PFSK-1 (cell line): ENCODE data around the gene ZNF366.

Experiments
- POLR2AphosphoS5 ChIP-seq: IDR thresholded peaks from 2 replicates; pipeline ENCODE4 v1.6.1; 2012; ENCODE audit warnings: low read depth, mild to moderate bottlenecking, control low read depth, low read length, moderate library complexity
- REST ChIP-seq, 2 experiments: IDR thresholded peaks; 2 replicates each; pipeline versions ENCODE4 v1.6.1 to v1.8.0; 2011 to 2012; ENCODE audit warnings: low read depth in 2 of 2, low read length in 2 of 2, control low read depth in 1 of 2, inconsistent platforms in 1 of 2, mild to moderate bottlenecking in 1 of 2, moderate library complexity in 1 of 2; ENCODE audit not compliant: insufficient read depth in 1 of 2
- SIN3A ChIP-seq: IDR thresholded peaks from 2 replicates; pipeline ENCODE4 v1.6.1; 2012; ENCODE audit warnings: mild to moderate bottlenecking, low read length, moderate library complexity, borderline replicate concordance; ENCODE audit not compliant: insufficient read depth

- TF ChIP-seq SIN3A (no peak), POLR2AphosphoS5 (no peak), REST (IDR thresholded peaks at IDR 0.05; ENCODE audit: insufficient read depth in 1 of 2, low read depth in 2 of 2, low read length in 2 of 2) (no peak)
These were observed 26.4 kb downstream of the ZNF366 start for GRCh38 chr5:72480841-72481240.
